ENCODE measurements around the gene CACNA1C. TPM values are rescaled to one million over a fixed set of nuclear protein-coding genes. Genes with fewer than 3 reads are reported as not detected.

Gene CACNA1C
- polyA plus RNA-seq, 1 of the 3 experiments (the other 2 are of a cell fraction): 1.5 TPM

DNA sequence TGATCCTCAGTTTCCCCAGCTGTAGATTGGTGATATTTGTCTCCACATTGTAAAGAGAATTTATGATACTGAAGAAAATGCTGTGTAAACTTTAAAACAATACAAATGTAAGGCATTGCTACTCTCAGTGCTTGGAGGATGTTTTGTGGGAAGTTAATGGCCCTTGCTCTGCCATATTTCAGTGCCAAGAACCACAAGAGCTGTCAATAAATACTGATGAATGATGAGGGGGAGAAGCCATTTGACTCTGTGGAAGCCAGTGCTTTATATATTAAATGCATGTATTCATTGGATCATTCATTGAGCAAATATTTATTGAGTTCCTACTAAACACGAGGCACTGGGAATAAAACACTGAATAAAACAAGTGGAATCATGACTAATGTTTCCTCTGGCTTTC lies 30.8 kb downstream of the CACNA1C start:
- H3K4me2 ChIP-seq: no peak overlapping the region
- CTCF ChIA-PET: no interaction called here

DNA sequence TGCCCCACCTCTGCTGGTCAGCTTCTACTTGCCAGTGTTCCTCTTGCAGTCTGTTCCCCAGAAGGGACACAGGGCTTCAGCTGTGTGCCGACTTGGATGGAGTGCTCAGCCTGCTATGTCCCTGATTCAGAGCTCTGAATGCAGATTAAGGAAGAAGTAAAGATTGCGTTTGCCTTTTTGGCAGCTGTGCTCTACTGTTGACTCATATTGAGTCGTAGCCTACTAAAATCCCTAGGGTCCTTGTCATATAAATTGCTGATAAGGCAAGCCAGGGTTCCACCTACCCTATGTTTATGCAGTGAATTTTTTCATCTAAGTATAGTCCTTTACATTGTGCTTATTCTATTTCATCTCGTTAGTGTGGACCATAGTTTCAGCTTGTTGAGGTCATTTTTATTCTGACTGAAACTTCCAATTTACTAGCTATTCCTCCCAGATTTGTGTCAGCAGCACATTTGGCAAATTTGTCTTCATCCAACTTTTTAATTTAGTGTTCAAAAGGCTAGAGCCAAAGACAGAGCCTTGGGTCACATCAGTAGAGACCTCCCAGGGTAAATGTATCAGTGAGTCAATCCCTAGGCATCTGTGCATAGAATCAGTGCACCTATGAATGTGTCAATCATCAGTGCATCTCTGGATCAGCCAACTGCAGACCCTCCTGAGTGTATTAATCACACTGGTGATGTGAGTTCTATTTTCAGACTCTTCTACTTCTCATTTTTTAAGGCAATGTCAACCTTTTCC lies 31.9 kb downstream of the CACNA1C start:
- WGBS (ENCODE audit: low lambda C conversion rate): 14% methylated on average over 4 of the region's 4 CpGs
- peak overlapping the region in 1 of 2 experiments; percentile 35; a peak in 2 of 4 replicates for H3K27ac ChIP-seq (ENCODE audit: low read depth in 2 of 2, low read length in 1 of 2)
- H3K36me3 ChIP-seq (replicated peaks in 1 of 2; ENCODE audit: control insufficient read depth in 1 of 2, insufficient read depth in 2 of 2, low read length in 1 of 2): no peaks in the 10 kb centered on the region
- no peaks in the 10 kb centered on the region for H3K27me3 ChIP-seq (ENCODE audit: insufficient read depth)
- peaks cover 3 to 6% of the 10 kb centered on the region in 2 experiments; a peak in 1 of 4 replicates for H3K4me1 ChIP-seq (ENCODE audit: control insufficient read depth in 1 of 2, insufficient read depth in 2 of 2, low read depth in 1 of 2, low read length in 1 of 2)
- no peaks in the 10 kb centered on the region for H3K9me3 ChIP-seq
- no peak overlapping the region for H3K9ac ChIP-seq
- H3K4me2 ChIP-seq: no peak overlapping the region
- ChIA-PET POLR2A (no interaction called here), CTCF (no interaction called here)
- H3K79me2 ChIP-seq (ENCODE audit: insufficient read depth): no peaks in the 10 kb centered on the region
- no peaks in the 10 kb centered on the region for H3K9me2 ChIP-seq
- 0 out of 2 replicates have a peak, but pooled peaks cover 5% of the 10 kb centered on the region for H4K20me1 ChIP-seq (ENCODE audit: insufficient read depth)
- peaks cover 4% of the 10 kb centered on the region for H3F3A ChIP-seq (replicated peaks; ENCODE audit: insufficient read depth)
- H2AFZ ChIP-seq (ENCODE audit: low read depth): no peak overlapping the region
- DNase-seq: no peak
- H3K4me3 ChIP-seq (ENCODE audit: low read depth in 2 of 2, low read length in 1 of 2): no peak overlapping the region
- TF ChIP-seq, protein P1, sequence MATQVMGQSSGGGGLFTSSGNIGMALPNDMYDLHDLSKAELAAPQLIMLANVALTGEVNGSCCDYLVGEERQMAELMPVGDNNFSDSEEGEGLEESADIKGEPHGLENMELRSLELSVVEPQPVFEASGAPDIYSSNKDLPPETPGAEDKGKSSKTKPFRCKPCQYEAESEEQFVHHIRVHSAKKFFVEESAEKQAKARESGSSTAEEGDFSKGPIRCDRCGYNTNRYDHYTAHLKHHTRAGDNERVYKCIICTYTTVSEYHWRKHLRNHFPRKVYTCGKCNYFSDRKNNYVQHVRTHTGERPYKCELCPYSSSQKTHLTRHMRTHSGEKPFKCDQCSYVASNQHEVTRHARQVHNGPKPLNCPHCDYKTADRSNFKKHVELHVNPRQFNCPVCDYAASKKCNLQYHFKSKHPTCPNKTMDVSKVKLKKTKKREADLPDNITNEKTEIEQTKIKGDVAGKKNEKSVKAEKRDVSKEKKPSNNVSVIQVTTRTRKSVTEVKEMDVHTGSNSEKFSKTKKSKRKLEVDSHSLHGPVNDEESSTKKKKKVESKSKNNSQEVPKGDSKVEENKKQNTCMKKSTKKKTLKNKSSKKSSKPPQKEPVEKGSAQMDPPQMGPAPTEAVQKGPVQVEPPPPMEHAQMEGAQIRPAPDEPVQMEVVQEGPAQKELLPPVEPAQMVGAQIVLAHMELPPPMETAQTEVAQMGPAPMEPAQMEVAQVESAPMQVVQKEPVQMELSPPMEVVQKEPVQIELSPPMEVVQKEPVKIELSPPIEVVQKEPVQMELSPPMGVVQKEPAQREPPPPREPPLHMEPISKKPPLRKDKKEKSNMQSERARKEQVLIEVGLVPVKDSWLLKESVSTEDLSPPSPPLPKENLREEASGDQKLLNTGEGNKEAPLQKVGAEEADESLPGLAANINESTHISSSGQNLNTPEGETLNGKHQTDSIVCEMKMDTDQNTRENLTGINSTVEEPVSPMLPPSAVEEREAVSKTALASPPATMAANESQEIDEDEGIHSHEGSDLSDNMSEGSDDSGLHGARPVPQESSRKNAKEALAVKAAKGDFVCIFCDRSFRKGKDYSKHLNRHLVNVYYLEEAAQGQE (IDR thresholded peaks at IDR 0.05; ENCODE audit: low read depth, low read length): no peak
- TF ChIP-seq GABPA (IDR thresholded peaks at IDR 0.05; ENCODE audit: low read depth) (no peak), USF1 (IDR thresholded peaks at IDR 0.05; ENCODE audit: borderline replicate concordance, low read depth) (no peak), SMC3 (IDR thresholded peaks at IDR 0.05; ENCODE audit: low read depth, low read length) (no peak), TCF12 (IDR thresholded peaks at IDR 0.05) (no peak), RFX5 (IDR thresholded peaks at IDR 0.05; ENCODE audit: low read length) (no peak)
- TF ChIP-seq, protein P2, sequence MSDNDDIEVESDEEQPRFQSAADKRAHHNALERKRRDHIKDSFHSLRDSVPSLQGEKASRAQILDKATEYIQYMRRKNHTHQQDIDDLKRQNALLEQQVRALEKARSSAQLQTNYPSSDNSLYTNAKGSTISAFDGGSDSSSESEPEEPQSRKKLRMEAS (IDR thresholded peaks at IDR 0.05; ENCODE audit: low read depth): no peak

More for the DNA sequence above, 30.8 kb downstream of the CACNA1C start:
- no peak overlapping the region for H2AFZ ChIP-seq (ENCODE audit: low read depth)
- H3K79me2 ChIP-seq (ENCODE audit: insufficient read depth): no peaks in the 10 kb centered on the region
- H3K9me3 ChIP-seq: no peaks in the 10 kb centered on the region
- POLR2A ChIA-PET: no interaction called here
- no peak overlapping the region for H3K4me3 ChIP-seq (ENCODE audit: low read depth in 2 of 2, low read length in 1 of 2)
- H3K9me2 ChIP-seq: no peaks in the 10 kb centered on the region
- 0 out of 2 replicates have a peak, but pooled peaks cover 5% of the 10 kb centered on the region for H4K20me1 ChIP-seq (ENCODE audit: insufficient read depth)
- no peaks in the 10 kb centered on the region for H3K27me3 ChIP-seq (ENCODE audit: insufficient read depth)
- H3F3A ChIP-seq (replicated peaks; ENCODE audit: insufficient read depth): peaks cover 4% of the 10 kb centered on the region
- WGBS (ENCODE audit: low lambda C conversion rate): 23% methylated on average over 1 of the region's 1 CpG
- H3K4me1 ChIP-seq (ENCODE audit: control insufficient read depth in 1 of 2, insufficient read depth in 2 of 2, low read depth in 1 of 2, low read length in 1 of 2): peaks cover 3 to 6% of the 10 kb centered on the region in 2 experiments; a peak in 1 of 4 replicates
- no peak overlapping the region for H3K27ac ChIP-seq (ENCODE audit: low read depth in 2 of 2, low read length in 1 of 2)
- DNase-seq: no peak
- H3K9ac ChIP-seq: no peak overlapping the region
- H3K36me3 ChIP-seq (replicated peaks in 1 of 2; ENCODE audit: control insufficient read depth in 1 of 2, insufficient read depth in 2 of 2, low read length in 1 of 2): no peaks in the 10 kb centered on the region
- TF ChIP-seq USF2 (IDR thresholded peaks at IDR 0.05; ENCODE audit: borderline replicate concordance, low read depth, low read length) (no peak), TAF1 (IDR thresholded peaks at IDR 0.05; ENCODE audit: borderline replicate concordance, low read depth, low read length) (no peak), ELF1 (IDR thresholded peaks at IDR 0.05) (no peak), NRF1 (IDR thresholded peaks at IDR 0.05; ENCODE audit: low read depth, low read length) (no peak), RAD21 (IDR thresholded peaks at IDR 0.05; ENCODE audit: low read length) (no peak), MXI1 (IDR thresholded peaks at IDR 0.05; ENCODE audit: low read depth, low read length) (no peak), SIN3A (IDR thresholded peaks at IDR 0.05; ENCODE audit: borderline replicate concordance, low read depth, low read length) (no peak), NFIC (IDR thresholded peaks at IDR 0.05; ENCODE audit: borderline replicate concordance) (no peak)
- TF ChIP-seq, protein P3, sequence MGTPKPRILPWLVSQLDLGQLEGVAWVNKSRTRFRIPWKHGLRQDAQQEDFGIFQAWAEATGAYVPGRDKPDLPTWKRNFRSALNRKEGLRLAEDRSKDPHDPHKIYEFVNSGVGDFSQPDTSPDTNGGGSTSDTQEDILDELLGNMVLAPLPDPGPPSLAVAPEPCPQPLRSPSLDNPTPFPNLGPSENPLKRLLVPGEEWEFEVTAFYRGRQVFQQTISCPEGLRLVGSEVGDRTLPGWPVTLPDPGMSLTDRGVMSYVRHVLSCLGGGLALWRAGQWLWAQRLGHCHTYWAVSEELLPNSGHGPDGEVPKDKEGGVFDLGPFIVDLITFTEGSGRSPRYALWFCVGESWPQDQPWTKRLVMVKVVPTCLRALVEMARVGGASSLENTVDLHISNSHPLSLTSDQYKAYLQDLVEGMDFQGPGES (IDR thresholded peaks at IDR 0.05; ENCODE audit: low read depth, low read length): no peak
- TF ChIP-seq, protein P4, sequence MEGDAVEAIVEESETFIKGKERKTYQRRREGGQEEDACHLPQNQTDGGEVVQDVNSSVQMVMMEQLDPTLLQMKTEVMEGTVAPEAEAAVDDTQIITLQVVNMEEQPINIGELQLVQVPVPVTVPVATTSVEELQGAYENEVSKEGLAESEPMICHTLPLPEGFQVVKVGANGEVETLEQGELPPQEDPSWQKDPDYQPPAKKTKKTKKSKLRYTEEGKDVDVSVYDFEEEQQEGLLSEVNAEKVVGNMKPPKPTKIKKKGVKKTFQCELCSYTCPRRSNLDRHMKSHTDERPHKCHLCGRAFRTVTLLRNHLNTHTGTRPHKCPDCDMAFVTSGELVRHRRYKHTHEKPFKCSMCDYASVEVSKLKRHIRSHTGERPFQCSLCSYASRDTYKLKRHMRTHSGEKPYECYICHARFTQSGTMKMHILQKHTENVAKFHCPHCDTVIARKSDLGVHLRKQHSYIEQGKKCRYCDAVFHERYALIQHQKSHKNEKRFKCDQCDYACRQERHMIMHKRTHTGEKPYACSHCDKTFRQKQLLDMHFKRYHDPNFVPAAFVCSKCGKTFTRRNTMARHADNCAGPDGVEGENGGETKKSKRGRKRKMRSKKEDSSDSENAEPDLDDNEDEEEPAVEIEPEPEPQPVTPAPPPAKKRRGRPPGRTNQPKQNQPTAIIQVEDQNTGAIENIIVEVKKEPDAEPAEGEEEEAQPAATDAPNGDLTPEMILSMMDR (IDR thresholded peaks at IDR 0.05): no peak
